GM12875 (cell line): Measurements from ENCODE around the gene ITIH2.
"Not testable (repeated sequence)": the region's sequence is repeated elsewhere in the genome, so short reads cannot be mapped to it uniquely, and the experiment has no call there.

Experiments
- H3K4me3 ChIP-seq: one replicate; pipeline ENCODE4 v1.5.1; 2011; ENCODE audit warnings: low read depth, low read length, control low read depth
- CTCF ChIP-seq: IDR thresholded peaks from 2 replicates; pipeline ENCODE4 v1.5.1; 2011; ENCODE audit warnings: low read depth, mild to moderate bottlenecking, control low read depth, inconsistent platforms, low read length, moderate library complexity, borderline replicate concordance; ENCODE audit not compliant: insufficient read depth

ITIH2 gene

GRCh38 chr10:7718685-7719084 is 15.6 kb downstream of the ITIH2 start:
- no peak overlapping the region for H3K4me3 ChIP-seq
- TF ChIP-seq CTCF: no peak

- no peak overlapping the region for H3K4me3 ChIP-seq
- no peak for TF ChIP-seq CTCF
Observed at GRCh38 chr10:7720478-7720877, 17.4 kb downstream of the ITIH2 start.

GRCh38 chr10:7722927-7723529 is 19.9 kb downstream of the ITIH2 start:
- no peak overlapping the region for H3K4me3 ChIP-seq
- TF ChIP-seq CTCF: no peak

- no peak for TF ChIP-seq CTCF
- H3K4me3 ChIP-seq: no peak overlapping the region
Observed at GRCh38 chr10:7734821-7735220, 31.7 kb downstream of the ITIH2 start.

GRCh38 chr10:7738536-7739407 is 35.7 kb downstream of the ITIH2 start:
- no peak overlapping the region for H3K4me3 ChIP-seq
- no peak for TF ChIP-seq CTCF

GRCh38 chr10:7744307-7744706 is 41.2 kb downstream of the ITIH2 start:
- no peak for TF ChIP-seq CTCF
- no peak overlapping the region for H3K4me3 ChIP-seq

GRCh38 chr10:7748637-7749036 is 45.5 kb downstream of the ITIH2 start:
- H3K4me3 ChIP-seq: not testable (repeated sequence)
